HG03432 (cell line): ENCODE data around the gene STAG3.
A peak's percentile ranks its signal among the peaks of the same experiment; 100 is the strongest.

Experiments
- ATAC-seq: cut with Tn5 transposase; IDR thresholded peaks from one replicate; pipeline ENCODE4 v1.9.1; 2021; ENCODE audit warnings: mild to moderate bottlenecking, moderate library complexity; ENCODE audit not compliant: unreplicated experiment

STAG3 gene

DNA sequence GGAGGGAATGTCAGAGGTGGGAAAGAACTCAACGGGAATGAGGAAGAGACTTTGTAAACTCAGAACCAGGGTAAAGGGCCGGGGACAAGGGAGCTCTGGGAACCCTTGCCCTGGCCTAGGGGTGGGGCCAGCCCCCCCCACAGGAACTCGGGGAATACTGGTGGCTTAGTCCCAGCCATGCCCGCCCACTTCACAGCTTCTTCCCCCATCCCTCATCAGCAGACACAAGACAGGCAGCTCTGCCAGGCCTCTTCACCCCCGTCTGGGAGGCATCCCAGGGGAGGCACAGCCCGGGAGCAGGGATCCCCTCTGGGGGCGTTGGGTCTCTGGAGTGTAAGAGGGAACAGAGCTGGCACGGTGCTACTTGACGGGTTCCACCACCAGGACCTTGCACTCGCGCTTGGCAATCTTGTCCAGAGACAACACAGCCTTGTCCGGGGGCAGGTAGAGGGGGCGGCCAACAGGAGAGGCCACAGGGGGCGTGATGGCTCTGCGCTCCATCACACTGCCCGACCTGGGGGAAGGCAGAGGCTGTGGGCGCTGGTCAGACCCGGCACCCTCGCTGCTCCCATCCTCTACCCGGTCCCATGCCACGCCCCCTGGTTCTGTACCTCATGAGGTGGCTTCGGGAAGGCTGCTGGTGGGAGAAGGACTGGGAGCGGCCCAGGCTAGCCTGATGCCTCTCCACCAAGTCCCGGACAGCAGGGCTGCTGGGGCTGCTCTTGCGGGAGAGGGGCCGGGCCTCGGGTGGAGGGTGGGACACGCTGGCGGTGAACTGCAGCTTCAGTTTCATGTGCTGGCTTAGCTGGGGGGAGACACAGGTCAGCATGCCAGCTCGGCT is 22.8 kb upstream of the STAG3 start:
- no peak for ATAC-seq

DNA sequence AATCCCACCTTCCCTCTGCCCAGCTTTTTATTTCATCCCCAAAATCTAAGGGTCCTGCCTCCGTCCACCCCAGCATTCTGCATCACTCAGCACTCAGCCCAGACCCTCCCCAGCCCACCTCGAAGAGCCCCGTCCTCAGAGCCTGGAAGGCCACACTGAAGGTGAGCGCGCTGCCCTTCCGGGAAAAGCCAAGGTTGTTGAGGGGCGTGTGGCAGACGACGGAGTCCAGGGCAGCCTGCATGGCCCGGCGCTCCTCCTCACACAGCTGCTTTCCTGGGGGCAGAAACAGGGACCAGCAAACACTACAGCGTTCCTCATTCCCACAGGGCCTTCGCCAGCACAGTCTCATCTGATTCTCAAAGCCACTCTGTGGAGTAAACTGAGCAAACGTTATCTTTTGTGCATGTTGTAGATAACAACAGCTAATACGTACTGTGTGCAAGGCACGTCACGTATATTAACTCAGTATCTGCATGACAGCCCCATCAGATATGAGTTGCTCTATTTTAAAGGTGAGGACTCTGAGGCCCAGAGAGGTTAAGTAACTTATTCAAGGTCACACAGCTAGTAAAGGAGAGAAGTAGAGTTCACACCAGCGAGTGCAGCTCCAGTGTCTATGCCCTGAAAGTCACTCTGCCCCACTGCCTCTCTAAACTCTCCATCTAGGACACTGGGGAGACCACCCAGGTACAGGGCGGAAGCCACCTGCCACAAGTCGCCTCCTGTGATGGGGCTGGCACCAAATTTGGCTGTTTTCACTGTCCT is 22.0 kb upstream of the STAG3 start:
- no peak for ATAC-seq

DNA sequence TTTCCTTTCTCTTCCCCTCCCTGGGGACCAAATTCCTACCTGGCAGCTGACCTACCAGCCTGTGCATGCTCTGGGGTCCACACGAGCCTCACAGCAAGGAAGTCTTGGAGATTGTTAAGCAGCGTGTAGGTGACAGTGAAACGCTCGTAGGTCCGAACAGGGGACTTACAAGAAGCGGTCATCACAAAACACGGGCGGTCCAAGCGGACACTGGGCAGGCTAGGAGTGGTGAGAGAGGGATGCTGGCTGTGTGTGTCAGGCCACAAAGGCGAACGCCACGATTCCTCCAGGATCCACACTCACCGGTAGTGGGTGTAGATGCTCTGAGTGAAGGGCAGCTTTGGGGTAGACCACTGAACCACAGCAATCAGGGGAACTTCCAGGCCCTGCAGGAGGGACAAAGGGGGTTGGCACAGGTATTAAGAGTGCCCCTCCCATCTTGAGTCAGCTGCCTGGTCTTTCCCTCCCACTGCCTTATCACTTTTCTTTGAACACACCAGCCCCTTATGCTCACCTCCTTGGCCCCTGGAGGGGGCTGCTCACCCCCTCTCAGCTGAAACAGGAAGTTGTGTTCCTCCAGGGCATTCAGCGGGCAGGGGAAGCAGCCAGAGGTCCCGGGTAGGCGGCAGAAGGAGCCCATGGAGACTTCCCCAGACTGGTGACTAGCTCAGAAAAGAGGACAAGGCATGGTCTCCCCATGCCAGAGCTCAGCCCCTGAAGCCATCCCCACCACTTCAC is 21.2 kb upstream of the STAG3 start:
- no peak for ATAC-seq

DNA sequence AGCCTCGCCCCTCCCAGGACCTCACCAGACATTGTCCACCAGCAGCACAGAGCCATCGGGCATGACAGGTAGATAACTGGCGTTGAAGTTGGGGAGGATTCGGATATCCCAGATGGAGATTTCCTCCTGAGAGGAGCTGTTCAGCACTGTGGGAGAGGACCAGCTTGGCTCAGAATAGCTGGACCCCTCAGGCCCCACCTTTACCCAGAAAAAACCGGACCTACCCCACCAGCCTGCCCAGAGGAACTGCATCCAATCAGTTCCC is 20.7 kb upstream of the STAG3 start:
- no peak for ATAC-seq

DNA sequence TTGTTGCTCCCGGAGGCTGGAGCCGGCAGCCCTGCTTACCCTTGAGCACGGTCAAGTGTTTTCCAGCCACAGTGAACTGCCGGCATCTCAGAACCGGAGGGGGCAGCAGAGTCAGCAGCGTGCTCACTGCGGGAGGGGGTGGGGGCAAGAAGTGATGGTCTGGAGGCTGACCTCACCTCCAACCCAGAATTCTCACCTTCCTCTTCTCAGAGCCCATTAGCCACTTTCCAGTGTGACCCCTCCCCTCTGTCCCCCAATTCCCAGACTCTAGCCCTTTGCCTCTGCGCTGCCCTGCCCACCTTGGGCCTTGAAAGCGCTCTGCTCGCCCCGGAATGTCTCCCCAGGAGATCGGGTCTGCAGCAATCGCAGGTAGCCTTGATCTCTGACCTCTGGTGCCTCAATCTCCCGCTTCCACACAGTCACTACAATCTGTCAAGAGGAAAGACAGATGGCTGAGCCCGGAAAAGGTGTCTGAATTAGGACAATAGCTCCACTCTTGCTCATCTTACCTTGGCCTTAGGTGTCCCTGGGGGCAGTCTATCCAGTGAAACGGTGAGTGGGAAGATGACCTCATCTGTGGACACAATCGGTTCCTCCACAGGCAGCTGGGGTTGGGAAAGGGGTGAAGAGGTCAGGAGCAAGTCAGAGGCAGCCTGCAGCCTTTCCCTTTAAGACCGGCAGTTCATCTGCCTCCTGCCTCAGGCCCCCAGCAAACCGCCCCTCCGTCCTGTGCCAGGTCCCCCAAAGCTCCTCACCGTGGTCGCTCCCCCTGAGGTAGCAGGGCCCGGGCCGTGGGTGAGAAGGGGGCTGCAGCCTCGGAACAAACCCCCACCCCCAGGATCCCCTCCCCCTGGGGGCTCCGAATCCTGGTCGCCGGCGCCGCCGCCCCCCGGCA is 20.1 kb upstream of the STAG3 start:
- ATAC-seq = no peak

DNA sequence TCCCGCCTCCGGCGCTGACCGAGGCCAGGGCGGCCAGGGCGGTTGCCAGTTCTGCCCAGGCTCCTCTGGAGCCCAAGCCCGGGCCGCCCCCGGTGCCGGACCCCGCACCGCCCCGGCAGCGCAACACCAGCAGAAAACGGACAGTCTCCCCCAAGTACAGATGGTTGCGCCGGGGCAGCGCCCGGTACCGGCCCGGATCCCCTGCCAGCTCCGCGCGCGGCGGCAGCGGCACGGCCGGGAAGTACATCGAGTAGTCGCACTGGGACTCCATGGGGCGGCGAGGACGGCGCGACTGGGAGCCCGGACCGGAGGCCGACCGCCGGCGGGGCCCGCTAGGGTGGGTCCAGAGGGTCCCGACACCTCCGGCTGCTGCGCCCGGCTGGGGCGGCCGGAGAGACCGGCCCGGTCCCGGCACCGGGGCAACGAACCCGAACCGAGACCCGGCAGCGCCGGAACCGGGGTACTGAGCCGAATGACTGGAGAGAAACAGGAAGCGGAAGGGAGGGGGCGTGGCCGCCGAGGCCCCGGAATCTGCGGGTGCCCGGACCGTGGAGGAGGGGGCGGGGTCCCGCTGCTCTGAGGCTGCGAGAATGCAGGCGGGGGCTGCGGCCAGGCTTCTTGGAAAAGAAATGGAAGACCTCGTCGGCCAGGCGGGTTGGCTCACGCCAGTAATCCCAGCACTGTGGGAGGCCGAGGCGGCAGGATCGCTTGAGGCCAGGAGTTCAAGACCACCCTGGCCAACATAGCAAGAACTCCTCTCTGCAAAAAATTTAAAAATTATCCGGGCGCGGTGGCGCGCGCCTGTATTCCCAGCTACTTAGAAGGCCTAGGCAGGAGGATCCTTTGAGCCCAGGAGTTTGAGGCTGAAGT is 19.3 kb upstream of the STAG3 start, which contains the start of gene TRAPPC14:
TRAPPC14 (minus strand) TSS at position 495 of the 870 bp plus-strand sequence; CDS start at position 271, 224 bp downstream.
- peak; percentile 81 for ATAC-seq

DNA sequence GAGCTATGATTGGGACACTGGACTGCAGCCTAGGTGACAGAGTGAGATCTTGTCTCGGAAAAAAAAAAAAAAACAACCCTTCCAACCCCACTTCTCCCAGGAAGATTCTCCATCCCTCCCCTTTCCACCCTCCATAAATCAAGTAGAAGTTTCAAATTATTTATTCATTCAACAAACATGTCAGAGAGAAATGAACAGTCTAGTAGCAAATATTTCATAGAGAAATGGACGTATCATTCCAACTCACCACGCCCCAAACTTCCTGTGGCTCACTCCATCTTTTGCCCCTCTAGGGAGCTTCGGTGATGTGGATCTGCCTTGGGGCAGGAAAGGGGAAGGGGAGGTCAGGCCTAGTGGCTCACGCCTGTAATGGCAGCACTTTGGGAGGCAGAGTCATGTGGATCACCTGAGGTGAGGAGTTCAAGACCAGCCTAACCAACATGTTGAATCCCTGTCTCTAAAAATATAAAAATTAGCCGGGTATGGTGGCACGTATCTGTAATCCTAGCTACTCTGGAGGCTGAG is 18.6 kb upstream of the STAG3 start:
- ATAC-seq = no peak

DNA sequence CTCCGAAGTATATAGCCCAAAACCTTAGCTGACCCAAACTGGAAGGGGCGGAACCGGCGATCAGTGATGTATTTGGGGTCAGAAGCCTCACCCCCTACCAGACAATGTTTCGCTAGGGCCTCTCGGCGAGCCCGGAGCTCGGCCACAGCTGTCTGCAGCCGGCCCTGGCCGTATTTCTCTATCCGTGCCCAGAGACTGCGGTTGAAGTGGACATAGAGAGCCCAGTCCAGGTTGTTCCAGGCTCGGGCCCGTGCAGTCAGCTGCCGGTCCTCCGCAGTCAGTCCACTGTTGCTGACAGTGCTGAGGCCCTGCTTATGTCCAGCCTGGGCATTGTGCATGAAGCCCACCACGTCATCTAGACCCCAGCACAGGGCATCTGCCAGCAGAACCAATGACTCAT is 17.7 kb upstream of the STAG3 start:
- ATAC-seq = no peak

DNA sequence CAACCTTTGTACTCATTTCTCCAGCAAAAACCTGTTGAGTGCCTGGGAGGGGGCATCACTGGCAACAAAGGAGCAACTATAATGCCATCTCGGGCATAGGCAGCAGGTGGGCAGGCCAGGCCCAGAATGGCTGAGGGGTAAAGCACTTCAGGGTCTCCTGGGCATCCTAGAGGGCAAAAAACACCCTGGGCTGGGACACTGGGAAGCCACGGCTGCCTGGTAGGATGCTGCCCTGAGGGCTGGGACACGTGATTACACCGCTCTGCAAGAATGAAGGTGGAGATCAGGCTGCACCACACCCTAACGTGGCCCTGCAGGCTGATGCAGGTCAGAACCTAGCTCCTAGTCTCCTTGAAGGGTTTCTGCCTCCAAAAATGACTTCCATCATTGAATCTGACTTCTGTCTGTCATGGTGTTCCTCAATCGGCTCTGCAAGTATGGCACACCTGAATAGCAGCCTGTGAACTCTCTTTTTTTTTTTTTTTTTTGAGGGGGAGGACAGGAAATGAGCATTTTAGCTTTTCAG is 14.6 kb upstream of the STAG3 start:
- ATAC-seq = no peak

DNA sequence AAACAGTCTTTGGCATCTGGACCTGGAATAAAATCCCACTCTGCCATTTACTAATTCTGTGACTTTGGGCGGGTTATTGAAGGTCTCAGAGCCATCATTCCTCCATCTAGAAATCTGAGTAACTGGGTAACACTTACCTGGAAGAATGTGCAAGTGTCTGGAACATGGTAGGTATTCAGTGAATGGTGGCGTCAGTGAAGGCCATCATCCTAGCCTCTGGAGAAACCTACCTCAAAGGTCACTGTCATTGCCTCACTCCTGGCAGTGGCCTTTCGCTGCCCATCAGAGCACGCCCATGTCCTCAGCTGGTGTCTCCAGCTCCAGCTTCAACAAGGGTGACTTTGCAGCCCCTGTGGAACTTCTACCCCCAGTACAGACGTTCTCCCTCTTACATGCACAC is 13.8 kb upstream of the STAG3 start:
- no peak for ATAC-seq

DNA sequence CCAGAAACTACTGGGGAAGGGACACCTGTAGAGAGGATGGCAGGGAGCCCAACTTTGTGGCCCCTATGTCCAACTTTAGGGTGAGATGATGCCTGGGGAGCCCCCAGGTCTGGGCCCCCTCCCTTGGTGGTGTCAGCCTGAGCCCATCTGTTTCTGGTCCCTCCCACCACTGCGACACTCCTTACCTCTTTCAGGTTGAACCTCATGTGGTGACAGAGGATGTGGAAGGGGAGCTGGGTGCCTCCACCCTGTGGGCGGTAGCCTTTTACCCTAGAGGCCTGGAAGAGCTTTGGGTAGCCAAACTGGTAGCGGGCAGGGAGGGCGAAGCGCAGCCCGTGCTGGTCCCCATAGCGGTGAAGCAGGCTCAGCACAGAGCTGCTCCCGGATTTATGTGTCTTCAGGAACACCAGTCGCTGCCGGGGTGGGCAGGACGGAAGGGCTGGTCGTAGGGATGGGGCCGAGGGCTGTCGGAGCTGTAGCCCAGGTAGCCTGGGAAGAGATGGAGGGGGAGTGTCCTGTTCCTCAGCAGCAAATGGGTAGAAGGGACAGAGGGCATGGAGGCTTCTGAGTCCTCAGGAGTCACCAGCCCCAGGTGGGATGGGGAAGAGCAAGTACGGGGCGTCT is 11.3 kb upstream of the STAG3 start:
- ATAC-seq = no peak

DNA sequence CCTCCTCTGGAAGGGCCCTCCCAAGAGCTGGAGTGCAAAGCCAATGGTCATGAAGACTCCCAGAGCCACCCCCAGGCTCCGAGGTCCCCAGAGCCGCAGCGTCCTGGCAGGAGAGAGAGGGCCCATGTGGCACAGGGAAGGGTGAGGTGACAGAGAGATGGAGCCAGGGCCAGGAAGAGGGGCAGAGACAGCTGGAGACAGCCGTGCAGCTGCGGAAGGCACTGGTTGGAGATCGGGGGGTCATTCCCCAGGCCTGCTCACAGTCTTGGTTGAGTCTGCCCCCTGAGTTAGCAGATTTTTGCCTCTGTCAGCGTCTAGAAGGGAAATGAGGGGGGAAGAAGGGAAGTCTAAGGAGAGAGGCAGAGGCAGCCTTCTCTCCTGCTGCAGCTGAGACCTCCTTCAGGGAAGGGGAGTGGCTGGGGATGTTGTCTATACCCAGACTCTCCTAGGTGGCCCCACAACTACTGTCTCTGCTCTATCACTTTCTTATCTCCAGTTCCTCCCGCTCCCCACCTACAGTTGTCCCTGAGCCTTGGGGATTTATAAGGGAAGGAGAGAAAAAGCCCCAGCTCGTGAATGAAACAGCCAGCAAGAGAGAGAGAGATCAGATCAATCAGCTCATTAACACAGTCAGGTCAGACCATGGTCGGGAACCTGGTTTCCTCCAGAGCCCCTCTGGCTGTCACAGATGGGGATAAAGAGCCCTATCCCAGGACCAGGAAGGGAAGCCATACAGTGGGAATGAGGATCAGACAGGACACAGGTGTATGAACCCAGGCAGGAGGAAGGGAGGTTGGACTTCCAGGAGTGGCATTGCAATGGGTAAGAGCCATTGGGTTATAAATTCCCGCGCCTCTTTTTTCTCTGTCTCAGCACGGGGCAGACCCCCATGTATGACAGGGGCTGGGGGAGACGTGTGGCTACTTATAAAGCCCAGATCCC is 10.5 kb upstream of the STAG3 start:
- no peak for ATAC-seq

DNA sequence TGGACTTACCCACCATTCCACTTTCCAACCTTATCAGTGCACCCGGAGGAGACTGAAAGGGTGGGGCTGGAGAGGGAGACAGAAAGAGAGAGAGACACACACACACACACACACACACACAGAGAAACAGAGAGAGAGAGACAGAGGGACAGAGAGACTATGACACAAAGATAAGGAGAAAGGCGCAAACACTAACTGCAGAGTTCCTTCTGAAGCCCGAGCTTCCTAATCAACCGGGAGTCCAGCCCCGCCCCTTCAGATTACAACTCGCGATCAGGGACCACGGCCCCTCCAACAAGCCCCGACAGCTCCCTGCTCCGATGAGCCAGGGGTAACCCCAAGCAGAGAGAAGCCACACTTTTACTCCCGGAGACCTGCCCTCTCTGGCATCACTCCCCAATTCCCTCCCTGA is 9.8 kb upstream of the STAG3 start:
- ATAC-seq = no peak

DNA sequence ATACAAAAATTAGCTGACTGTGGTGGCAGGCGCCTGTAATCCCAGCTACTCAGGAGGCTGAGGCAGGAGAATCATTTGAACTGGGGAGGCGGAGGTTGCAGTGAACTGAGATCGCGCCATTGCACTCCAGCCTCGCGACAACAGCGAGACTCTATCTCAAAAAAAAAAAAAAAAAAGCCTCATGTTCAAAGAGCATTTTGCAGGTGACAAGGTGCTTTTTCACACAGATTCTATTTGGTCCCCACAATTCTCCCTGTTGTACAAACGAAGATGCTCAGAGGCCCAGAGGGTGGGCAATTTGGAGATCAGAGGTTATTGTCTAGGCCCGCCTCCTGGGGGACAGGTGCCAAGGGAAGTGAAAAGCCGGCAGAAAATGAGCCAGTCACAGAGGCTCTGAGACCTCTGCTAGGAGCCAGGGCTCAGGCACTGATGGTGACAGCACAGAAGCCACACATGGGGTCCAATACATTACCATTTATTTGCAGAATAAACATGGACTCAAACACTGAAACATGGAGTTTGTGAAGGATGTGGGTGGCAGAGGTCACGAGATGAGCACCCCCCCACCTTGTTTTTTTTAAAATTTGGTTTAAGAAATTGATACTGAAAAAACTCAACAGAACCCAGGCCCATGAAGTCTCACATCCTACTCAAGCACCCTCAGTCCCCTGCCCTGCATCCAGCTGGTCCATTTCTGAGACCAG is 8.4 kb upstream of the STAG3 start:
- ATAC-seq = no peak

DNA sequence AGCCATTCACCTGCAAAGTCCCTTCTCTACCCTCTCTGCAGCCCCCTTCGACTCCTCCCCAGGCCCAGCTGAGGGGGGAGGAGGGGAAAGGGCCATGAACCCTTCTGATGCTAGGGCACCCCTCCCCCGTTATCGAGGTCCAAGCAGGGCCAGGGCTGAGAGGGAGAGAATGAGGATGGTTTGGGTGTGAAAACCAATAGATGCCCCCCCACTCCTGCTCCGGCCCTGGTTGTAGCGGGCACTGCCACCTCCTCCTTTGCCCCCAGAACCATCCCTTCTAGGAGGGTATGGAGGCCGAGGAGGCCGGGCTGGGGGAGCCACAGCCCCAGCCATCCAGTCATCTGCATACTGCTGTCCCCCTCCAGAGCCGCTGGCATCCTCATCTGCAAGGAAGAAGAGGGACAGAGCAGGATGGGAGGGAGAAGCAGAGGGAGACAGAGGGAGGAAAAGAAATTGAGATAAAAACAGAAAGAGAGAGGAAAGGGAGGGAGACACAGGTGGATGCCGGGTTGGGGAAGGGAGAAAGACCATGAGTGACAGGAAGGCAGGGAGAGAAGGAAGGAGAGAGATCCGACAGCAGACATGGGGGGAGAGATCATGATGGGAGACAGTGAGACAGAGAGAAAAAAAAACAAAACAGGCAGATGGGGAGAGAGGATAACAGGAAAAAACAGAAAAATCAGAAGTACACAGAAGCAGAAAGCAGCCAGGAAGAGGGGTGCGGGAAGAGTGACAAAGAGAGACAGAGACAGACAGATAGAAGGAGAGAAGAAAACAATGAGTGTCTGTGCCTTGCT is 7.4 kb upstream of the STAG3 start:
- no peak for ATAC-seq

DNA sequence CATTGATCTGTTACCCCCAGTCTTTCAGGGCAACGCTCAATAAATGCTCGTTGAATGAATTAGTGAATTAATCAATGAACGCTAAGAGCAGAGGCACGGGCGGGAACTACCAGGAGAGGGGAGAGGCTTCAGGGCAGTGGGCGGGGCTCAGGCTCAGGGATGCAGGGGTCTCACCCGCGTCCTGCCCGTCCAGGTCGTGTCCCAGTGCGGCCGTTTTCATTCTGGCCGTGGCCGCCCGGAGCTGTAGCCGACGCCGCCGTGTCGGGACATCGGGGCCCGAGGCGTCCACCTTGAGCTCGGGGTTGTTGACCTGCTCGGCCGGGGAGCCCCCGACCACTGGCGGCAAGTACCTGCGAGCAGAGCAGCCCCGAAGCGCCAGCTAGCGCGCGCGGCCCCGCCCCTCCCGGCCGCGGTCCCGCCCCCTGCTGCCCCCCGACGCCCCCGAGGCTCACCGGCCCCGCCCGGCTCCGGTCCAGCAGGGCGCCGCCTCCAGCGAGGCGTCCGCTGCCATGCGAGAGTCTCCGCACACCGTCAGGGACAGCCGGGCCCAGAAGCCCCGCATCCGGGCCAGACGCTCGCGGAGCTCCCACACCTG is 6.5 kb upstream of the STAG3 start:
- no peak for ATAC-seq
